DMS114 treated with DMSO at 0.1 percent for 48 hours (cell line): ENCODE measurements around the gene HLTF.
"Not testable (repeated sequence)": the region's sequence is repeated elsewhere in the genome, so short reads cannot be mapped to it uniquely, and the experiment has no call there.

Experiments used
- DNase-seq: peaks from one replicate; lab custom pipeline; 2025; ENCODE audit not compliant: unreplicated experiment; lab: John Stamatoyannopoulos, UW

HLTF gene

DNA sequence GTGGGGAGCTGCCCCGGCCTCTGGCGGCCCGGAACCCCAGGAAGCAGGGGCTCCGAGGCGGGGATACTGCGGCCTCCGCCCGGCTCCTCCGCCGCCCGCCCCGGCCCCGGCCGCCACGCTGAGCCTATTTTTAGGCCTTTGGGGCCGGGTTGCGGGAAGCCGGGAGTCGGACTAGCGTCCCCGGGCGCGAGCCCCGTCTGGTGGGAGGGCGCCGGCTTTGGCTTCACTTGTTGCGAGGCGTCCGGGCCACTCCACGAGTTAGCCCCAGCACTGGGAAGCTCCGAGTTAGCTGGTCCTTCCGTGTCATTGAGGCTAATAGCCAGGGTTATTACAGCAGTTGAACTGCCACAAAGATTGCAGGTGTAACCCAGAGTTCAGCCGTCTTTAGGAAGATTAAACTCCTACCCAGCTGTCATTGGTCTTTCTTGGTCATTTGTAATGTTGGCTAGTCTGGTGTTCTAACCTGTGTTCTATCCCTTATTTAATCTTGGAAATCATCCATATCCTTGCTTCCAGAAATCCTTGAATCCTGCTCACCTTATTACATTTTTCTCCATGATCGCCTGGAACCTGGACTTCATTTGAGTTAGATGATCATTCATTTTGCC is 94.2 kb downstream of the HLTF start:
- no peak for DNase-seq

DNA sequence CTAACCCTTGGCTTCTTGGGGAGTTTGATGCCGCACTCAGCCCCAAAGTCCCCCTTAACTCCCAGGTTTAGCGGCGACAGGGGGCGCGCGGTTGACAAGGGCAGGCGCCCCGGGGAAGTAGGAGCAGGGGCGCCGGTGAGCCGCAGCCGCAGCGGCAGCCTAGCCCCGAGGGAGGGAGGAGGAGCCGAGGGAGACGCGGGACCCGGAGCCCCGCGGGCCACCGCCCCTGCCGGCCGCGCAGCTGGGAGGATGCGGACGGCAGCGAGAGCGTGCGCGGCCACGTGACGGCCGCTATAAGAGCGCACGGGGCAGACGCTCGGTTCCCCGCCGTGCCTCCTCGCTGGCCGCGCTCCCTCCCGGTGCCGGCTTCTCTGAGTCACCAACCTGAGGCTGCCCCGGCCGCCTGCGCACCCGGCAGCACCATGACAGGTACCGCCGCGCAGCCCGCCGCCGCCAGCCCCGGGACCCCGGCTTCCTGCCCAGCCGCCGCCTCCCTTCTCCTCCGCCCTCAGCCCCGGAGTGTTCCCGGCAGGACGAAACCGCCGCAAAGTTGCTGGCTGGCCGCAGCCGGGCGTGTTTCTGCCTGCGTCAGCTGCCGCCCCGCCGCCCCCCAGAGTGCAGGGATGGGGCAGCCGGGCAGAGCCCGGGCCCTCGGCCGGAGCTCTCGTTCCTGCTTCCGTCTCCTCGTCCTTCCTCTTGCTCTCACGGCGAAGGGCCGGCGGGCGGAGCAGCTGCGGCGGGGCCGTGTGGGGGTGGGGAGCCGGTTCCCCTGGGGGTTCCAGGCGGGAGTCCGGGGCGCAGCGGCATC is 94.9 kb downstream of the HLTF start, which contains the start of gene GYG1:
GYG1 (plus strand) TSS at position 322 of the 808 bp plus-strand sequence; CDS start at position 423, 101 bp downstream.
- DNase-seq: peak; percentile 36

DNA sequence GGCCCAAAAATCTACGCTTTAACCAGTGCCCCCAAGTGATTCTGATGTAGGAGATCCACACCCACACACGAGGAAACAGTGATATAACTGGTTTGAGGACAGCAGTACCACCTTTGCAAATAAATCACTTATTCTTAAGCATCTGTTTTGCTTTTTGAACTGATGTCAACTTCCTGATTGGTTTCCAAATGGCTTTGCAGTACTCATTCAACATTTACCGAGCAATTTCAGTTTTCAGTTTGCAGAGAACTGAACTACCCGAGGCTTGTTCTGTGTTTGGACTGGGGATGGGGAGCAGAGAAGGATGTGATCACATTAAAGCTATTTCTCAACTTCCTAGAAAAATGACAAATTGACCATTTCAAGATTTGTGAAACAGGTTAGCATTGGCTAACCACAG is 96.1 kb downstream of the HLTF start:
- DNase-seq: no peak

DNA sequence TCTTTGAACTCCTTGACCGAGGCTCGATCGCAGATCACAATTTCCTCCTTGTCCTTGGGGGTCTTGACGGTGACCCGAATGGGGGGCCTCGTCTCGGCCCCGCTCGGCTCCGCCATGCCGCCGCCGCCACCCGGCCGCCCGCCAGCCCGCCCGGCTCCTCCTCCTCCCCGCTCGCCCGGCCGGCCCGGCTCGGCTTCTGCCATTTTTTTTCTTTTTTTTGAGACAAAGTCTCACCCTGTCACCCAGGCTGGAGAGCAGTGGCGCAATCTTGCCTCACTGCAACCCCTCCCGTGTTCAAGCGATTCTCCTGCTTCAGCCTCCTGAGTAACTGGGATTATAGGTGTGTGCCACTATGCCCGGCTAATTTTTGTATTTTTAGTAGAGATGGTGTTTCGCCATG is 98.8 kb downstream of the HLTF start:
- DNase-seq: not testable (repeated sequence)

DNA sequence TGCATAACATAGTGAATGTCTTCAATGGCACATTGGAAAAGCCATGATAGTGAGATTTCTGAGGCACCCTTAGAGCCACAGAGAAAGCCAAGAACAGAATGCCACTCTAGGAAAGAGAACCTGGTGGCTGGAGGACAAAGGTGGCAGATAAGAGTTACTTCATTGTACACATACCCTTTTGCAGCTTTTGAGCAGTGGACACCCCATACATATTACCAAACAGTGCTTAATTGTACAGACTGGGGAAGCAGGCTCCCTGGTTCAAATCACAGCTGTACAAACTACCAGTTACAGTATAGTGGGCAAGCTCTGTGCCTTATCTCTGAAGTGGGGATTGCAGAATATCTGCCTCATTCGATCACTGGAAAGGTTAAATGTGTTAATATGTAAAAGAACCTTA is 105.1 kb downstream of the HLTF start:
- DNase-seq: no peak
